A673 (cell line): Measurements from ENCODE around the gene TBL3.

Source experiments
- CTCF ChIP-seq: fragments of 300-800, 200-600 bp; sonication (generic); conservative IDR thresholded peaks from 2 replicates; pipeline ENCODE4 v1.5.1; 2017; ENCODE audit warnings: low read depth, mild to moderate bottlenecking, antibody characterized with exemption, low read length, moderate library complexity, mixed read lengths
- EZH2 ChIP-seq: fragments of 200-600 bp; sonication (generic); IDR thresholded peaks from 2 replicates; pipeline ENCODE4 v1.6.1; 2017; ENCODE audit warnings: borderline replicate concordance, low read depth, mild to moderate bottlenecking, mixed read lengths, antibody characterized with exemption, low read length; ENCODE audit not compliant: poor library complexity, severe bottlenecking

- TF ChIP-seq EZH2 (no peak), CTCF (no peak)
Measured at GRCh38 chr16:2022723-2023091, 50.9 kb downstream of the TBL3 start.
